ENCODE results near the gene PCDHB9. TPM values are rescaled to one million over a fixed set of nuclear protein-coding genes. Genes with fewer than 3 reads are reported as not detected.
"Not testable (repeated sequence)": the region's sequence is repeated elsewhere in the genome, so short reads cannot be mapped to it uniquely, and the experiment has no call there.

Gene PCDHB9
- total and polyA plus RNA-seq, 2 of the 4 experiments (the other 2 are of a cell fraction) = 0.10 to 0.18 TPM

GRCh38 chr5:141225421-141225820 lies 38.5 kb downstream of the PCDHB9 start:
- WGBS, 2 experiments (ENCODE audit: extremely low coverage in 2 of 2, insufficient read length in 1 of 2) = no CpG with 5 or more reads among the region's 30 CpGs
- H3K23ac ChIP-seq (ENCODE audit: low read depth, low read length); ATAC-seq (ENCODE audit: low read depth); H3K14ac ChIP-seq (replicated peaks; ENCODE audit: low read depth, low read length); POLR2A ChIA-PET (ENCODE audit: unreplicated experiment); H2BK5ac ChIP-seq (ENCODE audit: low read depth, low read length, poor library complexity, severe bottlenecking); H3K9ac ChIP-seq (ENCODE audit: low read depth, low read length); H2AFZ ChIP-seq (replicated peaks; ENCODE audit: low read length, poor library complexity); H3K36me3 ChIP-seq (ENCODE audit: control insufficient read depth, insufficient read depth, low read length); H2AK5ac ChIP-seq (ENCODE audit: low read depth, low read length); H3K4me1 ChIP-seq (ENCODE audit: control insufficient read depth, insufficient read depth, low read length); DNase-seq; H3K27me3 ChIP-seq (ENCODE audit: control insufficient read depth, insufficient read depth, low read length); H3K79me1 ChIP-seq (ENCODE audit: low read depth in 1 of 2, low read length in 2 of 2); H2AK9ac ChIP-seq (replicated peaks; ENCODE audit: low read depth, low read length, poor library complexity); H3K56ac ChIP-seq (ENCODE audit: extremely low read depth, insufficient read depth, low read length); BruUV-seq (replicated peaks); H2BK15ac ChIP-seq (ENCODE audit: low read depth, low read length); H2BK120ac ChIP-seq (ENCODE audit: low read depth, low read length); H3K4me2 ChIP-seq (ENCODE audit: low read depth, low read length); dilution Hi-C loops (cut with HindIII; ENCODE audit: low sequenced_read_pairs, unreplicated experiment); H4K20me1 ChIP-seq (ENCODE audit: insufficient read depth, low read length); in situ Hi-C loops (cut with MboI; ENCODE audit: low sequenced_read_pairs); H4K8ac ChIP-seq (ENCODE audit: low read depth in 2 of 2, low read length in 2 of 2); H4K91ac ChIP-seq (ENCODE audit: insufficient read depth, low read depth, low read length); H2BK20ac ChIP-seq (ENCODE audit: low read depth, low read length); H4K5ac ChIP-seq (ENCODE audit: low read depth, low read length); intact Hi-C loops (cut with micrococcal nuclease); H3K4me3 ChIP-seq (ENCODE audit: insufficient read depth, low read depth, low read length); H3K9me1 ChIP-seq (ENCODE audit: insufficient read depth, low read length); H3K4ac ChIP-seq (ENCODE audit: low read depth, low read length); H3K18ac ChIP-seq (ENCODE audit: low read depth, low read length); H3K27ac ChIP-seq (ENCODE audit: insufficient read depth, low read length): not testable (repeated sequence)
- CTCF ChIA-PET = interaction anchor here (1.2 kb wide), 1 partner anchor 338 kb away, joined by 3 read pairs; no protein-coding TSS in a partner anchor
- H3K9me3 ChIP-seq (ENCODE audit: control insufficient read depth, insufficient read depth, low read length) = peaks cover 21% of the 10 kb centered on the region
